H1 (cell line): ENCODE data around the gene RASL10A. TPM values are rescaled to one million over a fixed set of nuclear protein-coding genes. Genes with fewer than 3 reads are reported as not detected.

Source experiments
- CTCF ChIA-PET: fragments of 300-600 bp; sonication (Branson Sonifier 250); formaldehyde crosslinking; loops from one replicate; lab custom pipeline; 2021; ENCODE audit not compliant: partially characterized antibody; lab: Charles Lee
- POLR2A ChIA-PET: fragments of 300-600 bp; sonication (Branson Sonifier 250); formaldehyde crosslinking; loops from one replicate; lab custom pipeline; 2021; ENCODE audit warnings: inconsistent platforms; ENCODE audit not compliant: partially characterized antibody; lab: Charles Lee
- DNase-seq, 2 experiments: peaks; one replicate each; pipeline versions ENCODE4 v3.0.0 to v3.0.0-alpha.2; 2010 to 2022; ENCODE audit warnings: low spot score in 2 of 2, low read depth in 1 of 2, mixed read lengths in 1 of 2
- FAIRE-seq: peaks from 2 replicates; lab custom pipeline; 2011; peaks lifted over from hg19 to GRCh38; lab: Jason Lieb, UNC
- H2AFZ ChIP-seq: 2 replicates; pipeline ENCODE4 v1.8.1; 2012; ENCODE audit warnings: low read length, inconsistent platforms
- H2AK5ac ChIP-seq: 2 replicates; pipeline ENCODE4 v1.6.1; 2013; ENCODE audit warnings: low read depth, low read length
- H2BK120ac ChIP-seq: replicated peaks from 2 replicates; pipeline ENCODE3; 2013; ENCODE audit warnings: low read depth, low read length, inconsistent platforms
- H2BK12ac ChIP-seq: 2 replicates; pipeline ENCODE4 v1.6.1; 2013; ENCODE audit warnings: low read depth, low read length
- H2BK15ac ChIP-seq: 2 replicates; pipeline ENCODE4 v1.6.1; 2013; ENCODE audit warnings: low read length
- H2BK20ac ChIP-seq: 2 replicates; pipeline ENCODE4 v1.6.1; 2013; ENCODE audit warnings: low read length
- H2BK5ac ChIP-seq: 2 replicates; pipeline ENCODE4 v1.6.1; 2013; ENCODE audit warnings: low read depth, low read length
- H3K14ac ChIP-seq: 2 replicates; pipeline ENCODE4 v1.6.1; 2013; ENCODE audit warnings: inconsistent platforms; ENCODE audit not compliant: insufficient read length
- H3K18ac ChIP-seq: 2 replicates; pipeline ENCODE4 v1.6.1; 2013; ENCODE audit warnings: low read length; ENCODE audit errors: extremely low read depth
- H3K23ac ChIP-seq: 2 replicates; pipeline ENCODE4 v1.6.1; 2013; ENCODE audit warnings: inconsistent platforms; ENCODE audit not compliant: insufficient read length
- H3K23me2 ChIP-seq: 2 replicates; pipeline ENCODE4 v1.6.1; 2013; ENCODE audit warnings: low read depth, low read length
- H3K27ac ChIP-seq: 2 replicates; pipeline ENCODE4 v1.6.1; 2011; ENCODE audit warnings: low read depth, low read length, inconsistent platforms
- H3K27me3 ChIP-seq, 4 experiments: replicated peaks in 1 of 4; 1 replicate in 1 of 4; 2 replicates in 3 of 4; pipeline versions ENCODE4 v1.6.1 to v1.8.1; 2011 to 2013; ENCODE audit warnings: low read length in 3 of 4, mild to moderate bottlenecking in 3 of 4, inconsistent platforms in 2 of 4, mixed read lengths in 2 of 4, moderate library complexity in 1 of 4; ENCODE audit not compliant: control insufficient read depth in 3 of 4, insufficient read depth in 3 of 4; ENCODE audit errors: extremely low read depth in 1 of 4
- H3K36me3 ChIP-seq, 4 experiments: 2 replicates each; pipeline versions ENCODE4 v1.6.1 to v1.8.1; 2011 to 2013; ENCODE audit warnings: mild to moderate bottlenecking in 4 of 4, low read length in 3 of 4, moderate library complexity in 2 of 4, control low read depth in 1 of 4, inconsistent platforms in 1 of 4; ENCODE audit not compliant: insufficient read depth in 4 of 4, control insufficient read depth in 2 of 4
- H3K4ac ChIP-seq: replicated peaks from 2 replicates; pipeline ENCODE3; 2013; ENCODE audit warnings: low read length, low read depth, mixed read lengths, inconsistent platforms; ENCODE audit not compliant: insufficient read length
- H3K4me1 ChIP-seq, 4 experiments: replicated peaks in 1 of 4; 1 replicate in 1 of 4; 2 replicates in 3 of 4; pipeline versions ENCODE4 v1.6.1 to v1.8.1; 2011 to 2013; ENCODE audit warnings: low read length in 3 of 4, inconsistent platforms in 2 of 4, mixed read lengths in 1 of 4; ENCODE audit not compliant: insufficient read depth in 4 of 4, control insufficient read depth in 3 of 4
- H3K4me2 ChIP-seq, 2 experiments: 2 replicates each; pipeline versions ENCODE4 v1.6.1 to v1.8.1; 2011 to 2013; ENCODE audit warnings: low read depth in 2 of 2, low read length in 2 of 2, control low read depth in 1 of 2, inconsistent platforms in 1 of 2, mild to moderate bottlenecking in 1 of 2; ENCODE audit not compliant: insufficient read depth in 1 of 2
- H3K4me3 ChIP-seq, 4 experiments: fragments of 200-600, 300-600 bp in 1 of 4; sonication (generic), shearing (Covaris generic), sonication (Bioruptor Twin) in 1 of 4; 2 replicates each; pipeline versions ENCODE4 v1.5.1 to v1.8.1; 2011 to 2016; ENCODE audit warnings: low read length in 4 of 4, low read depth in 3 of 4, control low read depth in 2 of 4, inconsistent platforms in 2 of 4, mild to moderate bottlenecking in 2 of 4, mixed read lengths in 1 of 4, moderate library complexity in 1 of 4; ENCODE audit not compliant: insufficient read depth in 2 of 4; ENCODE audit errors: extremely low read depth in 1 of 4
- H3K56ac ChIP-seq: replicated peaks from 2 replicates; pipeline ENCODE3; 2013; ENCODE audit warnings: low read depth, mild to moderate bottlenecking, mixed read lengths, low read length, inconsistent platforms; ENCODE audit not compliant: insufficient read length
- H3K79me1 ChIP-seq: 2 replicates; pipeline ENCODE4 v1.6.1; 2013; ENCODE audit warnings: low read depth, low read length, control low read depth
- H3K79me2 ChIP-seq, 2 experiments: 2 replicates each; pipeline versions ENCODE4 v1.6.1 to v1.8.1; 2012 to 2013; ENCODE audit warnings: low read length in 2 of 2, mild to moderate bottlenecking in 2 of 2, inconsistent platforms in 1 of 2; ENCODE audit not compliant: insufficient read depth in 2 of 2, control insufficient read depth in 1 of 2
- H3K9ac ChIP-seq, 4 experiments: replicated peaks in 1 of 4; 1 replicate in 1 of 4; 2 replicates in 3 of 4; pipeline versions ENCODE4 v1.6.1 to v1.8.1; 2011 to 2013; ENCODE audit warnings: low read depth in 3 of 4, low read length in 3 of 4, control low read depth in 2 of 4, mild to moderate bottlenecking in 2 of 4, moderate library complexity in 2 of 4, inconsistent platforms in 1 of 4; ENCODE audit errors: extremely low read depth in 1 of 4
- H3K9me3 ChIP-seq, 2 experiments: 2 replicates each; pipeline versions ENCODE4 v1.6.1 to v1.8.1; 2012 to 2013; ENCODE audit warnings: mild to moderate bottlenecking in 2 of 2, moderate library complexity in 2 of 2, control low read depth in 1 of 2, inconsistent platforms in 1 of 2, low read depth in 1 of 2, low read length in 1 of 2, mixed read lengths in 1 of 2; ENCODE audit not compliant: insufficient read depth in 2 of 2
- H4K20me1 ChIP-seq, 2 experiments: replicated peaks in 1 of 2; 2 replicates each; pipeline versions ENCODE3 to v1.8.1; 2011 to 2013; ENCODE audit warnings: inconsistent platforms in 2 of 2, low read length in 2 of 2, mild to moderate bottlenecking in 1 of 2; ENCODE audit not compliant: insufficient read depth in 2 of 2, control insufficient read depth in 1 of 2
- H4K5ac ChIP-seq: 2 replicates; pipeline ENCODE4 v1.6.1; 2013; ENCODE audit warnings: low read length, low read depth, mixed read lengths, inconsistent platforms; ENCODE audit not compliant: insufficient read length
- H4K8ac ChIP-seq: 2 replicates; pipeline ENCODE4 v1.8.0; 2013; ENCODE audit warnings: mild to moderate bottlenecking, moderate library complexity, low read length, inconsistent platforms; ENCODE audit not compliant: insufficient read depth; ENCODE audit errors: extremely low read depth
- H4K91ac ChIP-seq: replicated peaks from 2 replicates; pipeline ENCODE3; 2013; ENCODE audit warnings: low read length, mixed read lengths, inconsistent platforms; ENCODE audit not compliant: insufficient read length
- POLR2AphosphoS5 ChIP-seq: IDR thresholded peaks from 2 replicates; pipeline ENCODE4 v1.6.1; 2011; ENCODE audit warnings: low read depth, low read length
- WGBS, 2 experiments: shearing (Covaris generic) in 1 of 2; methylation state at CpG; one replicate each; pipeline versions ENCODE4 v1.1.6 to v1.1.7; 2013 to 2015; ENCODE audit warnings: low lambda C conversion rate in 2 of 2, mixed read lengths in 2 of 2, inconsistent platforms in 1 of 2, low coverage in 1 of 2, missing lambda C conversion rate in 1 of 2; ENCODE audit not compliant: insufficient replicate concordance in 2 of 2, insufficient coverage in 1 of 2, insufficient read length in 1 of 2; ENCODE audit errors: extremely low coverage in 1 of 2, missing lambda C conversion rate in 1 of 2; 5-methylcytosine and 5-hydroxymethylcytosine counted together
- polyA plus RNA-seq, 7 experiments: library from polyadenylated mRNA; depleted of rRNA in 3 of 7; stranded (reverse) in 5 of 7; unstranded in 2 of 7; fragments of >200 nt in 5 of 7; fragments of 200-250 nt in 2 of 7; gene quantifications; 1 replicate in 5 of 7; 2 replicates in 1 of 7; 4 replicates in 1 of 7; pipeline versions ENCODE4 v1.2.1 to v1.2.3, GENCODE V29; 2011 to 2013; ENCODE audit warnings: missing spikeins in 2 of 7, mixed read lengths in 2 of 7
- total RNA-seq: library from RNA; stranded (reverse); fragmentation: NEBNext Ultra II Directional; extraction: Animal tissue kit (Norgen Biotek cat#: 25700); gene quantifications from 2 replicates; pipeline ENCODE4 v1.2.1, GENCODE V29; 2021

The RASL10A gene
- total and polyA plus RNA-seq, 2 of the 8 experiments (the other 6 are each of a cell fraction or from before 2014, with no cell fraction given) = 1.1 to 1.5 TPM

- no peak overlapping the region for H3K27ac ChIP-seq
- TF ChIP-seq POLR2AphosphoS5 = no peak
- DNase-seq = no peak
- H4K91ac ChIP-seq = no peak overlapping the region
- H2BK12ac ChIP-seq = no peak overlapping the region
- H3K56ac ChIP-seq = no peak overlapping the region
- H3K79me2 ChIP-seq = no peaks in the 10 kb centered on the region
- no peak overlapping the region for H3K23ac ChIP-seq
- H3K4me1 ChIP-seq = no peaks in the 10 kb centered on the region
- H3K14ac ChIP-seq = no peak overlapping the region
- H3K4ac ChIP-seq = no peak overlapping the region
- H3K79me1 ChIP-seq = no peaks in the 10 kb centered on the region
- H2BK20ac ChIP-seq = no peak overlapping the region
- H4K20me1 ChIP-seq = peaks cover 1 to 6% of the 10 kb centered on the region in 2 experiments
- no peak overlapping the region for H2AK5ac ChIP-seq
- no peak overlapping the region for H2BK120ac ChIP-seq
- H4K5ac ChIP-seq = no peak overlapping the region
- H3K9ac ChIP-seq = no peak overlapping the region
- H3K23me2 ChIP-seq = no peaks in the 10 kb centered on the region
- no peak overlapping the region for H3K18ac ChIP-seq
- H4K8ac ChIP-seq = no peak overlapping the region
- H3K4me2 ChIP-seq = no peak overlapping the region
- H2BK5ac ChIP-seq = 0 out of 2 replicates have a peak overlapping the region, but pooled peaks have one; percentile 35
- POLR2A ChIA-PET = interaction anchor here (0.9 to 1.2 kb wide), 2 partner anchors 11 to 29 kb away, joined by 3 read pairs; no protein-coding TSS in a partner anchor
- FAIRE-seq = no peak
- no peak overlapping the region for H3K4me3 ChIP-seq
- no peaks in the 10 kb centered on the region for H3K9me3 ChIP-seq
- CTCF ChIA-PET = interaction anchor here (1.0 to 1.7 kb wide), 6 partner anchors 9 to 219 kb away, joined by 3 to 7 read pairs (median 4); no protein-coding TSS in a partner anchor
- no peak overlapping the region for H2AFZ ChIP-seq
- no peak overlapping the region for H2BK15ac ChIP-seq
- no peaks in the 10 kb centered on the region for H3K27me3 ChIP-seq
- H3K36me3 ChIP-seq = peaks cover 8 to 41% (median 25%) of the 10 kb centered on the region in 4 experiments
- WGBS, 2 experiments = 88% methylated on average over 10 of the region's 10 CpGs; no CpG with 5 or more reads in 1 of the 2 experiments
Observed at GRCh38 chr22:29342577-29343312, 27.2 kb upstream of the RASL10A start.
